Cardiac muscle cell (in vitro differentiated cells and primary cell): ENCODE data around the gene MAST4. TPM values are rescaled to one million over a fixed set of nuclear protein-coding genes. Genes with fewer than 3 reads are reported as not detected.

Experiments
- DNase-seq, 2 donors: peaks; one replicate each; pipeline versions ENCODE4 v3.0.0 to v3.0.0-alpha.2; 2010 to 2017; ENCODE audit warnings: low read depth in 1 of 2, low spot score in 1 of 2
- H3K27ac ChIP-seq: fragments of 200-600 bp; sonication (generic); 2 replicates; pipeline ENCODE4 v1.5.1; 2016
- H3K27me3 ChIP-seq: fragments of 200-600 bp; sonication (generic); 2 replicates; pipeline ENCODE4 v1.6.0; 2016; ENCODE audit warnings: control low read depth
- H3K36me3 ChIP-seq: fragments of 200-600 bp; sonication (generic); 2 replicates; pipeline ENCODE4 v1.5.1; 2016; ENCODE audit warnings: control low read depth
- H3K4me1 ChIP-seq: fragments of 200-600 bp; sonication (generic); 2 replicates; pipeline ENCODE4 v1.8.1; 2017; ENCODE audit warnings: low read depth, mild to moderate bottlenecking, mixed run types
- H3K4me3 ChIP-seq: fragments of 200-600 bp; sonication (generic); 2 replicates; pipeline ENCODE4 v1.5.1; 2016; ENCODE audit warnings: mild to moderate bottlenecking
- H3K9me3 ChIP-seq: fragments of 200-600 bp; sonication (generic); 2 replicates; pipeline ENCODE4 v1.5.1; 2017; ENCODE audit warnings: low read depth, mild to moderate bottlenecking, control low read depth
- polyA plus RNA-seq: library from polyadenylated mRNA; unstranded; fragments of >200 nt; fragmentation: Nextera tagmentation; extraction: Ambion mirVana; gene quantifications from 2 replicates; pipeline ENCODE4 v1.2.1, GENCODE V29; 2016
- total RNA-seq: library from RNA; depleted of rRNA; stranded (reverse); fragments of >200 nt; gene quantifications from 2 replicates; pipeline ENCODE4 v1.2.3, GENCODE V29; 2016
- TF ChIP-seq, protein P1 (sequence below): IDR thresholded peaks from 2 replicates; pipeline ENCODE4 v1.5.1; 2012; ENCODE audit warnings: low read depth, mild to moderate bottlenecking, low read length

Gene MAST4
- total and polyA plus RNA-seq, 2 experiments from 2014 or later: 33.1 to 58.0 TPM

DNA sequence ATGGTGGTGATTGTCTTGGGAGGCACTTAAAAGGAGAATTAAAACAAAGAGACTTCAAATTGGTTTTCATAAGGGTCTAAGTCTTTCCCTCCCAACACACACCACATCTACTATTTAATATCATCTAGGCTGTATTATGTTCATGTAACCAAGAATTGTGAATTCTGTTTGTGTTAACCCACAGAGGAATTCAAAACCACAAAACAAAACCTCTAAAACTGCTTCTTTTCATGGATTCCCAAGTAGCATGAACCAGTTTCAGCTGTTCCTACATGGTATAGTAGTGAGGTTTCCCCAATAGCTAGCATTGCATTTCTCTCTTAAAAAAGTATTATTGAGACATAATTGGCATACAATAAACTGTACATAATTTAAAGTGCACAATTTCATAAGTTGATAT lies 316.6 kb downstream of the MAST4 start:
- Histone ChIP-seq H3K27me3 (no peaks in the 10 kb centered on the region), H3K4me3 (no peak overlapping the region), H3K36me3 (no peaks in the 10 kb centered on the region), H3K4me1 (no peaks in the 10 kb centered on the region), H3K9me3 (no peaks in the 10 kb centered on the region), H3K27ac (no peak overlapping the region)
- TF ChIP-seq, protein P1, sequence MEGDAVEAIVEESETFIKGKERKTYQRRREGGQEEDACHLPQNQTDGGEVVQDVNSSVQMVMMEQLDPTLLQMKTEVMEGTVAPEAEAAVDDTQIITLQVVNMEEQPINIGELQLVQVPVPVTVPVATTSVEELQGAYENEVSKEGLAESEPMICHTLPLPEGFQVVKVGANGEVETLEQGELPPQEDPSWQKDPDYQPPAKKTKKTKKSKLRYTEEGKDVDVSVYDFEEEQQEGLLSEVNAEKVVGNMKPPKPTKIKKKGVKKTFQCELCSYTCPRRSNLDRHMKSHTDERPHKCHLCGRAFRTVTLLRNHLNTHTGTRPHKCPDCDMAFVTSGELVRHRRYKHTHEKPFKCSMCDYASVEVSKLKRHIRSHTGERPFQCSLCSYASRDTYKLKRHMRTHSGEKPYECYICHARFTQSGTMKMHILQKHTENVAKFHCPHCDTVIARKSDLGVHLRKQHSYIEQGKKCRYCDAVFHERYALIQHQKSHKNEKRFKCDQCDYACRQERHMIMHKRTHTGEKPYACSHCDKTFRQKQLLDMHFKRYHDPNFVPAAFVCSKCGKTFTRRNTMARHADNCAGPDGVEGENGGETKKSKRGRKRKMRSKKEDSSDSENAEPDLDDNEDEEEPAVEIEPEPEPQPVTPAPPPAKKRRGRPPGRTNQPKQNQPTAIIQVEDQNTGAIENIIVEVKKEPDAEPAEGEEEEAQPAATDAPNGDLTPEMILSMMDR: no peak
- DNase-seq: no peak

DNA sequence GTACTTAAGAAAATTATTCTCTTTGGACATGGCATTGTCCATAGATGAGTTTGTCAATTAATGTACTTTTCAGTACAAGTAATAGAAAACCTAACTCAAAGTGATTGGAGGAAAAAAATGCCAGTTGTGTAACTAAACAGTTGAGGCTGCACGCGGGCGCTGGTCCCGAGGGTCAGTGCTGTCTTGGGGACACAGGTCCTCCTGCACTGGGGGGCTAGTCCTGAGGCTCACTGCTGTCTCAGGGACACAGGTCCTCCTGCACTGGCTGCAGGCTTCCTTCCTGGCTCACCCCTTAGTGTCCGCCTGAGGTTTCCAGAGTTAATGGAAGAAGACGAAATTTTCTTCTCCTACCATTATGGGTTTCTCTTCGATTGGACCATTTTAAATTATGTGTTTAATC lies 319.3 kb downstream of the MAST4 start:
- Histone ChIP-seq H3K27me3 (no peaks in the 10 kb centered on the region), H3K9me3 (no peaks in the 10 kb centered on the region), H3K4me1 (no peaks in the 10 kb centered on the region), H3K36me3 (no peaks in the 10 kb centered on the region), H3K27ac (no peak overlapping the region), H3K4me3 (no peak overlapping the region)
- DNase-seq: no peak
- TF ChIP-seq, protein P1: no peak

DNA sequence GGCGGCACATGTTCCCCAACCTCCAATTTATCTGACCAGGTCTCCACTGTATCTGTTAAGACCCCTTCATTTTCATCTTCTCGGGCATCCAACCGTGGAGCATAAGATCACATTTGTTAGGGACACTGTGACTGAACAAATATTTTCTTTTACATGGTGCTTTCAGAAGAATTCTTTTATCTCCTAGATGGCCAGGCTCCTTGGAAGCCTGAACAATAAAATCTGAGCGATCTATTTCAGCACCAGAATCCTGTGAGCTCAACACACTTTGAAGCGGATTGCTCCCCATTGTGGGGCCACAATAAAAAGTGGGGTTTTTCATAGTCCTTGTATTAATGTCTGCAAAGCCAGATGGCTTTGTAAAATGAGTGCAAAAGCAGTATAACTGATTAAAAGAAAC lies 326.7 kb downstream of the MAST4 start:
- Histone ChIP-seq H3K9me3 (no peaks in the 10 kb centered on the region), H3K4me1 (no peaks in the 10 kb centered on the region), H3K27ac (no peak overlapping the region), H3K4me3 (no peak overlapping the region), H3K27me3 (no peaks in the 10 kb centered on the region), H3K36me3 (no peaks in the 10 kb centered on the region)
- TF ChIP-seq, protein P1: no peak
- no peak for DNase-seq

DNA sequence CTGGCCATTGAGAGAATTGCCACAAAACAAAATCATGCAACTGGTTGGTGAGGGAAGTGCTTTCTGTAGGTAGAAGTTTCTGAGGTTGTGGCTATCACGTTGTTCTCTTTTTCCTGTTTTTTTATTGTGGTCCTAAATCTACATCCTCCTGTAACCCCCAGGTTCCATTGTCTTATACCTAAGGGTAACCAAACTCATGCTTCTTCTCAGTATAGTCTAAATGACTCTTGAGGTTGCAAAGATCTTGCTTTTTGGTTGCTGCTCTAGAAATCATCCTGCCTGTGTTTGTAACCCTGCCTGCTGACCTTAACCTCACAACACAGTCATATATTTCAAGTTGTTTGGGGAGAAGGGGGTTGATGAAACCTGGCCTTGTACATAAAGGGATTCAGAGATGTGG lies 327.3 kb downstream of the MAST4 start:
- H3K36me3 ChIP-seq: no peaks in the 10 kb centered on the region
- no peaks in the 10 kb centered on the region for H3K27me3 ChIP-seq
- no peak for DNase-seq
- no peaks in the 10 kb centered on the region for H3K9me3 ChIP-seq
- H3K4me1 ChIP-seq: no peaks in the 10 kb centered on the region
- no peak overlapping the region for H3K4me3 ChIP-seq
- TF ChIP-seq, protein P1: no peak
- H3K27ac ChIP-seq: no peak overlapping the region

DNA sequence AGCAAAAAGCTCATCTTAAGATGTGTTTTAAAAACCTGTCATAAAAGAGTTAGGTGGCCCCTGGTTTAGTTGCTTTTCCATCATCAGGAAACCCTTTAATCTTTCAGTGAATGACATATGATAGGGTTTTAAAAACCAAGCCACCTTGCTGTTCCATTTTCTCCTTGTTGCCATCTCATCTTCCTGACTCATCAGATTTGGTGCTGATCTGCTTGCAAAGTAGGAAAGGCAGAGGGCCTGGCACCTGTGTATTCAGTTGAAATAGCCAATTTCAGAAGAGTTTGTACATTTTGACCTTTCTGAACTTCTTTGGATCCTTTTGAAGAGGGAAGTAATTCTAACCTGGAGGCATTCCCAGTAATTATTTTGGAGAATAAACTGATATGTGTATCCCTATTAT lies 327.7 kb downstream of the MAST4 start:
- no peaks in the 10 kb centered on the region for H3K4me1 ChIP-seq
- H3K27me3 ChIP-seq: no peaks in the 10 kb centered on the region
- no peak overlapping the region for H3K27ac ChIP-seq
- no peaks in the 10 kb centered on the region for H3K36me3 ChIP-seq
- no peak overlapping the region for H3K4me3 ChIP-seq
- no peaks in the 10 kb centered on the region for H3K9me3 ChIP-seq
- TF ChIP-seq, protein P1: no peak
- DNase-seq: no peak

DNA sequence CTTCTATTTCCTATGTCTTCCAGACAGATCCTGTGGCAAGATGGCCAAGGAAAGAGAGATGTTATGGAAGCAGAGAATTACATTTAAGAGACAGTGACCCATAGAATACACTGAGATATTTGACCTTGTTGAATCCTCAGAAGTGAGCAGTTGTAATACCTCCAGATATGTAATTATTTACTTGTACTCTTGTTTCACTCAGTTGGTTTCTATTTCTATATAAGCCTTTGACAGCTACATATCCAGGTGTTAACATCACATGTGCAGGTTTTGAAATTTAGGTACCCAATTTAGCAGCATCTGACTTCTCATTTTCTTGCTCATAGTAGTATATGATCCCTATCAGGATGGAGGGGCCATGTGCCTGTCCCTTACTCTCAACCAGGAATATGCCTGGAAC lies 330.9 kb downstream of the MAST4 start:
- H3K4me3 ChIP-seq: no peak overlapping the region
- no peaks in the 10 kb centered on the region for H3K36me3 ChIP-seq
- DNase-seq: no peak
- H3K27me3 ChIP-seq: no peaks in the 10 kb centered on the region
- TF ChIP-seq, protein P1: no peak
- H3K9me3 ChIP-seq: no peaks in the 10 kb centered on the region
- H3K4me1 ChIP-seq: no peaks in the 10 kb centered on the region
- no peak overlapping the region for H3K27ac ChIP-seq
